NT2/D1 (cell line): ENCODE data around the gene ZNF275.

Source experiments
- SUZ12 ChIP-seq: IDR thresholded peaks from 2 replicates; pipeline ENCODE4 v1.6.1; 2011; ENCODE audit not compliant: insufficient read length, insufficient read depth; ENCODE audit errors: extremely low read depth
- ZNF274 ChIP-seq: IDR thresholded peaks from 2 replicates; pipeline ENCODE4 v1.6.1; 2011; ENCODE audit warnings: mild to moderate bottlenecking, low read depth, low read length

DNA sequence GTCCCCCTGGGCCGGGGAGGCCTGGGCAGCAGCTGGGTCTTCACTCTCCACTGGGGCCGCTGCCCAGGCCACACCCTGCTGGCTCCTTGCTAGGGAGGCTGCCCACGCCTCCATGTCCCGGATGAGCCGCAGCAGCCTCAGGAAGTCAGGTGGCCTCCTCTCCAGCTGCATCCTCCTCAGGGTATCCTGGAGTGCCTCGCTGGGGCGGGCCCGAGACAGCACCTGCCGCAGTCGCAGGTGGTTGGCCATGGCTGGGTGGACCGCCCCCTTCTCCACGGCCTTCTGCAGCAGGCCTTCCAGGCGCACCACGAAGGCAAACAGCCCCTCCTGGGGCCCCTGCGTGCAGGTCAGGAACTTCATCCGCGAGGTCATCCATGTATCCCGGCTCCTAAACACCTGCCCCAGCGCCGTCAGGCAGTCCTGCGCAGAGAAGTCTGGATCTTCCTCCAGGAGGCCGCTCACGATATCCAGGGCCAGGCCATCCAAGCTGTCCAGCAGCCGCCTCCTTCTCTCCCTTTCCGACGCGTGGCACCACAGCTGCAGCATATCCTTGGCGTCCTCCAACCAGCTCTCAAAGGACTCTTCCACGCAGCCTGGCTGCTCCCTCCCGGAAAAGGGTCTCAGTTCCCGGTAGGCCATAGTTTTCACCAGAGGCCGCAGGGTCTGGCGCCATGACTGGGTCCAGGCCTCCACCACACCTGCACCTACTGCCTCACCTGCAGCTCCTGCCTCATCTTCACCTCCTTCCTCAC, 14.5 kb upstream of the ZNF275 start:
- no peak for TF ChIP-seq ZNF274
- TF ChIP-seq SUZ12, result no peak
